NB4 (cell line): ENCODE data around the gene GALNT17.

ENCODE experiments used
- DNase-seq: peaks from one replicate; pipeline ENCODE4 v3.0.0; 2010; ENCODE audit warnings: low read depth
- H3K4me3 ChIP-seq: one replicate; pipeline ENCODE4 v1.5.1; 2011; ENCODE audit warnings: mild to moderate bottlenecking, low read depth, low read length, moderate library complexity
- MYC ChIP-seq: IDR thresholded peaks from 2 replicates; pipeline ENCODE4 v1.6.1; 2011; ENCODE audit warnings: low read depth, low read length
- POLR2A ChIP-seq: IDR thresholded peaks from 2 replicates; pipeline ENCODE4 v1.6.1; 2011; ENCODE audit warnings: mild to moderate bottlenecking; ENCODE audit not compliant: insufficient read length; ENCODE audit errors: extremely low read depth
- TF ChIP-seq, protein P1 (sequence below): IDR thresholded peaks from one replicate; pipeline ENCODE4 v1.5.1; 2012; ENCODE audit warnings: low read depth, low read length
- TF ChIP-seq, protein P2 (sequence below): IDR thresholded peaks from 2 replicates; pipeline ENCODE4 v1.6.1; 2011; ENCODE audit warnings: low read depth, low read length

GALNT17 gene

DNA sequence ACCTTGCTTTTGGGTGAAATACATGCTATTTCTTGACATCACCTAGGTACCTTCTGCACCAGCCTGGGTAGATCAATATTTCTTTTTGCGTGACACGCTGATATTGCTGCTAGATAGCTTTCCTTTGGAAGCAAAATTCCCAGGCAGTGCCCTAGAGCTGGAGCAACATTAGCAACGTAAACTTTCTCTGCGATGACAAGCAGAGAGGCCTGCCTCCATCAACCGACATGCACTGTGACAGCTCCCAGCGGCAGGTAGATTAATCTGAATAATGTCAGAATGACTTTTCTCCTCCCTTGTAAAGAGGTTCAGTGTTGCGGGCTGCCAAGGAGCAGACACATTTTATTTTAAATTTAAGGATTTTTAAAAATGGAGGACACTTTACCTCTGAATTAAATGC is 307.4 kb downstream of the GALNT17 start:
- no peak for DNase-seq
- H3K4me3 ChIP-seq: no peak overlapping the region
- TF ChIP-seq MYC (no peak), POLR2A (no peak)
- TF ChIP-seq, protein P1, sequence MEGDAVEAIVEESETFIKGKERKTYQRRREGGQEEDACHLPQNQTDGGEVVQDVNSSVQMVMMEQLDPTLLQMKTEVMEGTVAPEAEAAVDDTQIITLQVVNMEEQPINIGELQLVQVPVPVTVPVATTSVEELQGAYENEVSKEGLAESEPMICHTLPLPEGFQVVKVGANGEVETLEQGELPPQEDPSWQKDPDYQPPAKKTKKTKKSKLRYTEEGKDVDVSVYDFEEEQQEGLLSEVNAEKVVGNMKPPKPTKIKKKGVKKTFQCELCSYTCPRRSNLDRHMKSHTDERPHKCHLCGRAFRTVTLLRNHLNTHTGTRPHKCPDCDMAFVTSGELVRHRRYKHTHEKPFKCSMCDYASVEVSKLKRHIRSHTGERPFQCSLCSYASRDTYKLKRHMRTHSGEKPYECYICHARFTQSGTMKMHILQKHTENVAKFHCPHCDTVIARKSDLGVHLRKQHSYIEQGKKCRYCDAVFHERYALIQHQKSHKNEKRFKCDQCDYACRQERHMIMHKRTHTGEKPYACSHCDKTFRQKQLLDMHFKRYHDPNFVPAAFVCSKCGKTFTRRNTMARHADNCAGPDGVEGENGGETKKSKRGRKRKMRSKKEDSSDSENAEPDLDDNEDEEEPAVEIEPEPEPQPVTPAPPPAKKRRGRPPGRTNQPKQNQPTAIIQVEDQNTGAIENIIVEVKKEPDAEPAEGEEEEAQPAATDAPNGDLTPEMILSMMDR: no peak
- TF ChIP-seq, protein P2, sequence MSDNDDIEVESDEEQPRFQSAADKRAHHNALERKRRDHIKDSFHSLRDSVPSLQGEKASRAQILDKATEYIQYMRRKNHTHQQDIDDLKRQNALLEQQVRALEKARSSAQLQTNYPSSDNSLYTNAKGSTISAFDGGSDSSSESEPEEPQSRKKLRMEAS: no peak

DNA sequence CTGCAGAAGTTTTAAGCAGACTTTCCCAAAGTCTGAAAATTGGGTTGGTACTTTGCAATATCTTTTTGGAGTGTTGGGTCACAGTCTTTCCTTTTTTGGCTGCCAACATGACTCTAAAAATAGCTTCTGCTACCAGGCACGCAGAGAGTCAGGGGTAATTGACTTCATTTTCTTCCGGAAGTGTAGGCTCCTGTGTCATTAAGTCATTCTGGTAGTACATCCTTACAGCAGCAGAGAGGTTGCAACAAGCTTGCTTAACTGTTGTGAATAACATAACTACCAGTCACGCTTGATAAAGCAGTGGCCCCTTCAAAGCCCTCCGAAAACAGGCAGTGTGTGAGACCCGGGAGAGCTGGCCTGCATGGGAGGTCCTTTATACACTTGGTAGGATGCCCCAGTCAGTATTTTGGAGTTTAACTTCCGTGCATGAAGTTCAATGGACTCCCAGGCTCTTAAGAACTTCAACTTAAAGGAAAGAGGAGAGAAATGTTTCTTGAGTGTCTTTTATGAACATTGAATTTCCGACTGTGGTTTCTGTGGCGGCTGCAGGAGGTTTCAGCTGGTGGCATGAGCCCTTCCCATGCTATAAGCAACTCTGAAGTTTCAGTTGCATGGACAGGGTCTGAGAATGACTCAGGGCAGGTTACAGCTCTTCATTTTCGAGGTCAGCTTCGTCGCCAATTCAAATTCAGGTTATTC is 310.7 kb downstream of the GALNT17 start:
- TF ChIP-seq POLR2A (peak; percentile 36), MYC (no peak)
- TF ChIP-seq, protein P2: 0 out of 2 replicates have a peak, but pooled peaks have one; percentile 41
- H3K4me3 ChIP-seq: peak overlapping the region; percentile 56
- DNase-seq: peak; percentile 95

DNA sequence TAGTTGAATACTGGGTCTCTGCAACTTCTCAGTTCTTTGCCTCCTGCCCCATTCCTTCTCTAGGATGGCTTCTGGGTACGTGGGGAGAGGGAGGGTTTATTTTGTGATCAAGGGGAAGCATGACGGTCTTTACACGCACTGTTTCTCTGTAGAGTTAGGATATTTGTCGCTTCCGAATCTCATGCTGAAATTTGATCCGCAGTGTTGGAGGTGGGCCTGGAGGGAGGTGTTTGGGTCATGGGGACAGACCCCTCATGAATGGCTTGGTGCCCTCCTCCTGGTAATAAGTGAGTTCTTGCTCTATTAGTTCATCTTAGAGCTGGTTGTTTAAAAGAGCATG is 311.2 kb downstream of the GALNT17 start:
- H3K4me3 ChIP-seq: peak overlapping the region; percentile 56
- no peak for DNase-seq
- TF ChIP-seq, protein P1: no peak
- peak; percentile 52; the same call in 1 of the 2 replicates for TF ChIP-seq MYC
- TF ChIP-seq POLR2A: no peak

DNA sequence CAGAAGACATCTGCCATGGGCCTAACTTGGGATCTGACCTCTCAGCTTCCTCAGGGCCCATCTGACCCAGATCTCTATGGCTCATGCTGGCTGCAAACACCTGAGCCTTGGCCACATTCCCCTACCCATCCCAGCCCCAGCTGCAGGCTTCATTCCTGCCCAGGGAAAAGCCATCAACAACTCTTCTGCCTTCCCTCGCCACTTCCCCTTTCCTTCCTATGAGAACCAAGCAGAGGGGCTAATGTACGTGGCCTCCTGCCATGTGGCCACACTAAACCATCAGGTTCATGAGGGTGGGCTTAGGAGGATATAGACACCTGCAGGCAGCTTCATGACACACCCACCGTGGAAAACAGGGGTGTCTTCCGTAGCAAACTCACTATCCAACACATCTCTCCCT is 312.2 kb downstream of the GALNT17 start:
- H3K4me3 ChIP-seq: no peak overlapping the region
- peak; percentile 58 for DNase-seq
- TF ChIP-seq MYC (no peak), POLR2A (no peak)
- TF ChIP-seq, protein P2: no peak
- TF ChIP-seq, protein P1: no peak

DNA sequence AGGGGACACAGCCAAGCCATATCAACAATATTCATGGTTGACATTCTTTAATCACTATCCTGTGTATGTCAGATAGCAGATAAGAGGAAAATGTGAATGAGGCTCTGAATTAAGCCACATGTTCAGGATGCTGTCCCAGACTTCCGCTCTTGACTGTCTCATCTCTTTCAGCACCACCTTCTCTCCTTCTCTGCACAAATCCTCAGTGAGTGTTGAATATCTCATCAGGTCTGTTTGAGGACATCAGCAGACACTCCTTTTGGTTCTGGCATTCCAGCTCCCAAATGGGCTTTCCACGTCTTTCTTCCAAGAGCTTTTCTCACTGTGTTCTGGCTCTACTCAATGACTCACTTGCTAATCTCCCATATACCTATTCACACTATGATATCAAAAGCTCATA is 321.7 kb downstream of the GALNT17 start:
- no peak overlapping the region for H3K4me3 ChIP-seq
- no peak for TF ChIP-seq POLR2A
- no peak for TF ChIP-seq MYC
- TF ChIP-seq, protein P2: no peak
- TF ChIP-seq, protein P1: no peak
- DNase-seq: no peak

DNA sequence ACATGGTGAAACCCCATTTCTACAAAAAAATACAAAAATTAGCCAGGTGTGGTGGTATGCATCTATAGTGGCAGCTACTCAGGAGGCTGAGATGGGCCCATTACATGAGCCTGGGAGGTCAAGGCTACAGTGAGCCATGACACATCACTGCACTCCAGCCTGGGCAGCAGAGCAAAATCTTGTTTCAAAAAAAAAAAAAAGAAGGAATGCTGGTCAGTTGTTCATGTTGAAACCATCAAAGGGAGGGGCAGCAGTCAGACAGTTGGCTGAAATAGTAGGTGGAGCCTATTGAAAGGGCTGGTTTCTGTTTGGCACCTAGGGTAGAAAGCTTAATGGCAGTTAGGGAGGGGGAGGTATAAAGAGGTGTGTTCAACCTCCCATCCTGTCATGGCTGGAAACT is 323.0 kb downstream of the GALNT17 start:
- peak; percentile 9 for DNase-seq
- no peak overlapping the region for H3K4me3 ChIP-seq
- TF ChIP-seq, protein P1: no peak
- TF ChIP-seq POLR2A: no peak
- TF ChIP-seq, protein P2: no peak
- TF ChIP-seq MYC: no peak
